Lung microvascular endothelial cell (primary cell): ENCODE data around the gene ZNF618. TPM values are rescaled to one million over a fixed set of nuclear protein-coding genes. Genes with fewer than 3 reads are reported as not detected.
A peak's percentile ranks its signal among the peaks of the same experiment; 100 is the strongest.

ENCODE experiments used
- DNase-seq, 2 donors: peaks; one replicate each; pipeline versions ENCODE4 v3.0.0 to v3.0.0-alpha.2; 2010; ENCODE audit warnings: low read depth in 2 of 2
- total RNA-seq: library from RNA; depleted of rRNA; stranded (reverse); fragments of >200 nt; gene quantifications from 2 replicates; pipeline ENCODE4 v1.2.1, GENCODE V29; 2014

Gene ZNF618
- total RNA-seq, 1 donor from 2014 or later: 6.7 TPM

DNA sequence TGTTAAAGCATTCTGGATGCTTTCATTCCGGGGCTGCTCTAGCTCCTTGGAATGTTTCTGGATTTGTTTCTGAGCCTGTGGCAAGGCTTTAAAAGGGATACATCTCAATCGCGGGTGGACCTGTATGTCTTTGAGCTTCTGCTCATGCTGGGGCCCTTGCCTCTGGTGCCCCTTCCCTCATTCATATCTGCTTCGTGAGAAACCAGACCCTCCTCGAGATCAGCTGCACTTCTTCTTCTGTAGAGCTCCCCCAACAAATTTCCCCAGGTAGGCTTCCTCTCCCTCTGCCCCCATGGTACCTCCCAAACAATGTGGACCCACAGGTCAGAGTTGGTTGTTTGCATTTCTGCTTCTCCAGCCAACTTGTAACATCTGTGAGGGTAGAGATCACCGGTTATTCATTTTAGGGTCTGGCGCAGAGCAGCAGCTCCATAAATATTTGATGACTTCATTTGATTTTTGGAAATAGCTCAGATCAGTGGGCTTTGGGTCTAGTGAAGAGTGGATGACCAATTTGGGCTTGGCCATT, 6.6 kb downstream of the ZNF618 start:
- DNase-seq: no peak

DNA sequence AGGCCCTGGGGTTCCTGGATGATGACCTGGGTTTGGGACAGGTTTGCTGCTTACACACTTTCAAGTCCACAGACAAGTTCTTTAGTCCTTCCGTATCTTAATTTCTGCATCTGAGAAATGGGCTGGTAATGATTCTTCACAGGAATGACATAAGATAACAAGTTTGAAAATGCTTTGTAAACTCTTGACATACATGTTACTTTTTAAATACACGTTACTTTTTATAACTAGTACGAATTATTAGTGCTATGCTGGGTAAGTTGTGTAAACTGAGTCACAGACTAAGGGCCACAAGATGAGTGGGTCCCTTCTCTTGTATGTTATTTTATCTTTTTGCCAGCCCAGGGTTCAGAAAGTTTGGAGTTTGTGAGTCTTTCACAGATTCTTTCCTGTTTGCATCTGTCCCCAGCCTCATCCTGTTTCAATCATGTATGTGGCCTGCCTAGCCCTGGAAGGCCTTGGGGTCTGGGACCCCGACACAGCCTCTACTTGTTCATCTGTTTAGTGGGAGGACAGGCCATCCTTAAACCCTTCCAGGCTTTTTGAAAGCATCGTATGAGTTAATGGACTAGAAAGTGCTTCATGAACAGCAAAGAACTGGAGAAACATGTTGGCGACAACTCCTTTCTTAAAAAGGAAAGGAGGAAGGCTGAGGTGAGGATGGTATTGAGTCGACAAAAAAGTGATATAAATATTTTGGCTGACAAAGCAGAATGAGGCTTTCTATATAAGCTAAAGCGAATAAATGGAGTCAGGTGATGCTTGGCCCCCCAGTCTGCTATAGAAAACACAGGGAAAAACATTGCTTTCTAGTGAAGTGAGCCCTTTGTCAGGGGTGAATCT, 9.3 kb downstream of the ZNF618 start:
- no peak for DNase-seq

DNA sequence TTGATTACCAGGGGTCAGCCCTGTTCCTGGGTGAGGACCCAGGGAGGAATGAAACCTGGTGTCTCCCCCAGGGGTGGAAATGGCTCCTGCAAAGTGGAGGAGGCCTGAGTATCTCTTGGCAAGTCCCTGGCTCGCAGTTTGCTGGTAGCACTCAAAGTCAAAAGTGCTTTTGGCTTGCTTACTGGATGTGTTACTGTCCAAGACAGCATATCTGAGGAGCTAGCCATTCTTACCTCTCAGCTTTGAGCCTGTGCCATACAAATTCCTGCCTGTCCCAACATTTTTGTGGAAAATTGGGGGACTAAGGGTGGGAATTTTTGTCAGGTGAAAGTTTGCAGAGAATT, 9.9 kb downstream of the ZNF618 start:
- no peak for DNase-seq

DNA sequence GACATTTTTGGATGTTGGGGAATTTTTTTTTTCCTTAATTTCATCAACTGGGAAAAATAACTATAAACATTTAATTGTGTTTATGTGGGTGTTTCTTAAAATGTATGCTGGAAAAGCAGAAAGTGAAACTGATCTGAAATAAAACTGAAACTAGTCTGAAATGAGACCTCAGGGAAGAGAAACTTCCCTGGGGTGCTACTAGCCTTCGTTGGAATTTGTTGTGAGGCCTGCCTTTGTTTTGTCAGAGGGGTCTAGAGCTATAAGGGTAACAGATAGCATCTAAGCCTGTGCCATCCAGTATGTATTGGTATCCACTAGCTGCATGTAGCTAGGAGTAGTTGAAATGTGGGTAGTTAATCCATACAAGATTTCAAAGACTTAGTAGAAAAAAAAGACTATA, 10.4 kb downstream of the ZNF618 start:
- DNase-seq: peak in 1 of 2 donors; percentile 30

GRCh38 chr9:113886933-113887332, 10.8 kb downstream of the ZNF618 start:
- peak; percentile 25 to 49 for DNase-seq

DNA sequence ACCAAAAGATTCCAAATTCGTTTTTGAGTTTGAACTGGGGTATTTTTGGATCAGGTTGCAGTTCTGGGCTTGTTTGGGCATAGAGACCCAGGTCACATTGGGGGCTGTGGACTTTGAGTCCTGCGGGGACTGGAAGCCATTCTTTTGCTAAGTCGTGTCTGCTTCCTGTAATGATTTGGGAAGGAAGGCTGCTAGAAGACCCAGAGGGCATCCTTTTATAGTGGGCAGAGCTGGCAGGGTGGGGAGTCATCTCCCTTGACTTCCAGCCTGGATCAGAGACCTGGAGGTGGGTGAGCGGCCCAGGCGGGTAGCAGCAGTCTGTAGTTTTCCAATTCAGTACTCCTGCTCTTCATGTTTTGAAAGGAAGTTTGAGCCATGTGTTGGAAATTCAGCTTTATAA, 11.3 kb downstream of the ZNF618 start:
- peak in 1 of 2 donors; percentile 18 for DNase-seq

DNA sequence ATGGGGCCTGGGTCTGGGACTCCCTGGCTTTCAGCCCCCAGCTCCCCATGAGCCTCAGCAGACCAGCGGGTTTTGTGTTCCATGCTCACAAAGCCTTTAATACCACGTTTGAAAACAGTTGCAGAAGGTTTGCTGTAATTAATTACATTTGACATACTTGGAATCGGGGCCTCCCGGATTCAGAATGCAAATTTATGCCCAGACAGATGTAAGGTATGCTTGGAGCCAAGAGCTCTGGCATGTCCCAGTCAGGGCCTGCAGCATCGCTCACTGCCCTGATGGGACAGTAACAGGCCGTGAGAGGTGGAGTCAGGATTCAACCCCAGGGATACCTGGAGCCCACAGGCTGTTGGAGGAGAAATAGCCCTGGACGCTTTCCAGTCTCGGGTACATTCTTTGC, 12.2 kb downstream of the ZNF618 start:
- DNase-seq: no peak

- DNase-seq: no peak
Measured at GRCh38 chr9:113888976-113889375, 12.9 kb downstream of the ZNF618 start.

DNA sequence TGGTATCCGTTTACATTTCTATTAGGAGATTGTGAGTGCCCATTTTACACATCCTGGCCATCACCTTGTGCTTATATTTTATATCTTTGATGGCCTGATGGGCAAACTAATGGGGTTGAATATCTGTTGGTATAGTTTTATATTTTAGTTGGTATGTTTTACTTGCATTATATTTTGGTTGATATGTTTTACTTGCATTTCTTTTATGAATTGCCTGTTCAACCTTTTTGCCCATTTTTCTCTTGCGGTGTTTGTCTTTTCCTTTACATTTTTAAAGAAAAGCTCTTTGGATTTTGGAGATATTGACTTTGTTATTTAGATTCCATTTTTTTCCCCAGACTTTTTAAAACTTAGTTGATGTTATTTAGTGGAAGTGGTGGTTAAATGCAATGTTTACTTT, 14.6 kb downstream of the ZNF618 start:
- no peak for DNase-seq

DNA sequence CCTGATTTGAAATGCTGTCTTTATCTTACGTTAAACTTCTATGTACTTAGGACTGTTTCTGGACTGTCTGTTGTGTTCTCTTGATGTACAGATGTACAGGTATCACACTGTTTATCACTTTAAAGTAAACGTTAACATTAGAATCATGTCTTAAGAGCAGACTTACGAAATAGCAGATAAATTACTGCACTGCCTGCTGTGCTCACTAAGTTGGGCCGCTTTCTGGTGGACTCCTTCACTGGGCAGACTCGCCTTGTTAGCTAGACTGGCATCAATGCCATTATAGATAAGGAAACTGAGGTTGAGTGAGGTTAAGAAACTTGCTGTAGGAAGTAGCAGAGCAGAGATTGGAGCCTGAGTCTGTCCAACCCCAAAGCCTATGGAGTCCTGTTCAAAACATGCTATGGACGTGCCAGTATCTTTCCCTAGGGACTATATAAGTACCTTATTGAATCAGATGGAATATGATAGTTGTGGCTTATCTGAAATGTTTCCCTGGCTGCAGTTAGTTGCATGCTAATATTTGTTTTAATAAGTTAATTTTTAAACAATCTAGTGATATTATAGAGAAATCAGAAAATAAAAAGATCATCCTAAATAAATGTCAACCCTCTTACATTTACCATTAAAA, 16.9 kb downstream of the ZNF618 start:
- no peak for DNase-seq

- DNase-seq: no peak
Measured at GRCh38 chr9:113894166-113894565, 18.1 kb downstream of the ZNF618 start.

DNA sequence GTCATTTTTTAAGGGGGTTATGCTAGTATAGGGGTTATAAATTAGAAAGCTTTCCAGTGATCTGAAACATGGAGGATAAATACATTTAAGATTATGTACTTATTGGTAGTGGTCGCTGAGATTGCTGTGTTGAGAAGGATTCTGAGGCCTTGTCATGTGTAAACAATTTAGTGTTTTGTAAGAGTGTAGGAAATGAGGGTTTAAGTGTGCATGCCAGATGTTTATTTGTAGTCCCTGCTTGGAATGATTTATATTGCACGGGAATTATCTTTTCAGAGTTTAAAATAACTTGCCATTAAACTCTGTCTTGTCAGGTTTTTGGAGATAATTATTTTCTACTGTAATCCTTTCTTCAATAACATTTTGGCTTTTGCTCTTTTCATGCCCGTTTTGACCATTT, 19.4 kb downstream of the ZNF618 start:
- DNase-seq: no peak

GRCh38 chr9:113896713-113897112, 20.6 kb downstream of the ZNF618 start:
- no peak for DNase-seq

DNA sequence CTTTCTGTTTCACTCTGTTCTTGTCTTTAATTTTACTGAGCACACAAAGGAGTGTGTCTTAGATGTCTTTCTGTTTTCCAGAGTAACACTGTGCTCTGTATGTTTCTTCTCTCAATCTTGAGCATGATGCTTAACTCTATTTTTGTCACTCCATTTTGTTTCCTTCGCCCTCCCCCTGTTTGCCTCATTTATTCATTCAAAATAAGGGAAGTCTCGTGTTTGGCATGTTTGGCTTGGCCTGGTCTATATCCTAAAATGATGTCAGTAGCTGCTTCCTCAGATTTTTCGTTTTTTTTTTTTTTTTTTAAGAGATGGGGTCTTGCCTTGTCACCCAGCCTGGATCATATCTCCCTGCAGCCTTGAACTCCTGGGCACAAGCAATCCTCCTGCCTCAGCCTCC, 22.0 kb downstream of the ZNF618 start:
- DNase-seq: peak in 1 of 2 donors; percentile 62

GRCh38 chr9:113898596-113898995, 22.5 kb downstream of the ZNF618 start:
- no peak for DNase-seq

- no peak for DNase-seq
Measured at GRCh38 chr9:113899205-113899604, 23.1 kb downstream of the ZNF618 start.

DNA sequence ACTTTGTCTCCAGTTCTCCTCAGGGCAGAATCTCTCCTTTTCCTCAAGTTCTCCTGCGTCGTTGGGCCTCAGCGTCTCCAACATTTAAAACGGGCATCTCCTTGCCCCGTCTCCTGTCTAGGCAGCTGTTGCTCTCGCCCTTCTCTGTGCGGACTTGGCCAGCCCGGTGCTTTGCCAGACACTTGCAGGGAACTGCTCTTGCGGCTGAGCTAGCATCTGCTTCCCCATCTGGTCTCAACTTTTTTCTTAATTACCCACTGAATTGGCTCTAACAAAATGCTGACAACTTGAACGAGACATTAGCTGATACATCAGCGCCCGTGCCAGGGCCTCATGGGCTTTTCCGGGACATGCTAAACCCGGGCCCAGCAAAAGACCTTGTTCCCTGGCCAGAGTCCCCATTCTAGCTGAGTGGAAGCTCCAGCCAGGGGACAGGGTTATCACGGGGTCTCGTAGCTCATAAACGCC, 25.1 kb downstream of the ZNF618 start:
- no peak for DNase-seq

GRCh38 chr9:113903514-113904077, 27.5 kb downstream of the ZNF618 start:
- no peak for DNase-seq

- no peak for DNase-seq
Measured at GRCh38 chr9:113906411-113907110, 30.5 kb downstream of the ZNF618 start.

DNA sequence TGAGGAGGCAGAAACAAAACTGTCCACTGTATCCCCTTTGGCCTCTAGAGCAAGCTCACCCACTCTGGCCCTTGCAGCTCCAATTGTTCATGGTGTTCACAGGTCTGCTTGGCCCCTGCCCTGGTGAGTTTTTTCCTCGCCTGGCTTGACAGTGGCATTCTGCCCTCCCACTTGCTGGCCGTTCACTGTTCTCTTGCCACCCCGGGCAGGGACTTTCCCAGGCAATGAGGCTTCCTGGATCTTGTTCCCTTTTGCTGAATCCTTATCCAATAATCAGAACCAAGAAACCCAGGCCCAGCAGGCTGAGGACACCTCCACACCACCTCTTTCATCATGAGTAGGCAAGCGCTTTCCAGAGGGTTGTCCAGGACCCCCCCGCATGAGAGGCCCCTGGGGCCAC, 31.2 kb downstream of the ZNF618 start:
- DNase-seq: no peak

GRCh38 chr9:113909421-113909820, 33.3 kb downstream of the ZNF618 start:
- no peak for DNase-seq
